CD4-positive, CD25-positive, alpha-beta regulatory T cell (primary cell): ENCODE measurements around the gene CBFA2T3. TPM values are rescaled to one million over a fixed set of nuclear protein-coding genes. Genes with fewer than 3 reads are reported as not detected.

Experiments used
- ATAC-seq, 2 donors: fragments of 150-1000 bp; cut with Tn5 transposase; one replicate each; pipeline ENCODE4 v1.10.0; 2021; ENCODE audit warnings: low read depth in 2 of 2, moderate number of reproducible peaks in 2 of 2, moderate library complexity in 1 of 2
- DNase-seq, 3 donors: peaks; one replicate each; pipeline versions ENCODE4 v3.0.0 to v3.0.0-alpha.2; 2012 to 2022; ENCODE audit warnings: mixed read lengths in 1 of 3
- H3K27ac ChIP-seq: one replicate; pipeline ENCODE4 v1.7.0; 2013; ENCODE audit warnings: mild to moderate bottlenecking, low read length; ENCODE audit not compliant: insufficient read depth, poor library complexity, severe bottlenecking
- H3K27me3 ChIP-seq: one replicate; pipeline ENCODE4 v1.7.0; 2013; ENCODE audit warnings: low read length; ENCODE audit not compliant: control insufficient read depth, insufficient read depth
- H3K36me3 ChIP-seq: one replicate; pipeline ENCODE4 v1.7.0; 2013; ENCODE audit warnings: mild to moderate bottlenecking, low read length, moderate library complexity; ENCODE audit not compliant: control insufficient read depth, insufficient read depth
- H3K4me1 ChIP-seq: 2 replicates; pipeline ENCODE4 v1.7.0; 2013; ENCODE audit warnings: mild to moderate bottlenecking, low read length; ENCODE audit not compliant: insufficient read depth, control insufficient read depth, poor library complexity, severe bottlenecking
- H3K4me3 ChIP-seq: one replicate; pipeline ENCODE4 v1.7.0; 2013; ENCODE audit warnings: low read depth, mild to moderate bottlenecking, low read length, moderate library complexity
- H3K9me3 ChIP-seq, 2 experiments: 1 replicate in 1 of 2; 2 replicates in 1 of 2; pipeline ENCODE4 v1.7.0; 2013; ENCODE audit warnings: low read length in 2 of 2, mild to moderate bottlenecking in 1 of 2, moderate library complexity in 1 of 2; ENCODE audit not compliant: control insufficient read depth in 2 of 2
- H3K27ac Mint-ChIP-seq, 3 donors: one replicate each; pipeline ENCODE4 v1.8.0; 2020 to 2022; ENCODE audit warnings: mild to moderate bottlenecking in 3 of 3, mixed read lengths in 3 of 3, moderate library complexity in 2 of 3
- H3K27me3 Mint-ChIP-seq: one replicate; pipeline ENCODE4 v1.8.0; 2022; ENCODE audit warnings: mild to moderate bottlenecking, mixed read lengths
- H3K36me3 Mint-ChIP-seq: one replicate; pipeline ENCODE4 v1.8.0; 2020; ENCODE audit warnings: mixed read lengths
- H3K4me1 Mint-ChIP-seq, 4 donors: one replicate each; pipeline ENCODE4 v1.8.0; 2020 to 2022; ENCODE audit warnings: mixed read lengths in 4 of 4, mild to moderate bottlenecking in 1 of 4
- H3K4me3 Mint-ChIP-seq, 4 donors: one replicate each; pipeline ENCODE4 v1.8.0; 2020 to 2022; ENCODE audit warnings: mild to moderate bottlenecking in 4 of 4, mixed read lengths in 4 of 4, moderate library complexity in 3 of 4
- H3K9me3 Mint-ChIP-seq, 7 donors: one replicate each; pipeline ENCODE4 v1.8.0; 2020 to 2022; ENCODE audit warnings: mixed read lengths in 7 of 7, mild to moderate bottlenecking in 3 of 7, moderate library complexity in 2 of 7
- polyA plus RNA-seq, 4 donors: library from polyadenylated mRNA; unstranded; fragments of 300-500 nt; fragmentation: Illumina TruSeq; gene quantifications; one replicate each; pipeline ENCODE4 v1.2.3, GENCODE V29; 2021
- total RNA-seq: library from RNA; stranded (reverse); gene quantifications from one replicate; pipeline ENCODE4 v1.2.3, GENCODE V29; 2022

The CBFA2T3 gene
- total and polyA plus RNA-seq, 5 donors from 2014 or later = 0.25 to 1.3 TPM; not detected in 3

GRCh38 chr16:88915639-88916327 is 61.2 kb downstream of the CBFA2T3 start:
- Histone ChIP-seq H3K4me3 (no peak overlapping the region), H3K9me3 (no peaks in the 10 kb centered on the region), H3K27me3 (no peaks in the 10 kb centered on the region), H3K27ac (no peak overlapping the region), H3K36me3 (no peaks in the 10 kb centered on the region), H3K4me1 (peaks cover 3% of the 10 kb centered on the region)
- H3K36me3 Mint-ChIP-seq = no peaks in the 10 kb centered on the region
- peaks cover 0 to 3% (median 0%) of the 10 kb centered on the region in 4 donors for H3K4me1 Mint-ChIP-seq
- H3K9me3 Mint-ChIP-seq = no peaks in the 10 kb centered on the region
- no peak for DNase-seq
- no peak overlapping the region for H3K4me3 Mint-ChIP-seq
- peak overlapping the region in 1 of 3 donors; percentile 84 for H3K27ac Mint-ChIP-seq
- H3K27me3 Mint-ChIP-seq = no peaks in the 10 kb centered on the region
- no peak for ATAC-seq

GRCh38 chr16:88914750-88915368 is 62.1 kb downstream of the CBFA2T3 start:
- peaks cover 5% of the 10 kb centered on the region for H3K27me3 Mint-ChIP-seq
- H3K4me3 Mint-ChIP-seq = no peak overlapping the region
- no peaks in the 10 kb centered on the region for H3K9me3 Mint-ChIP-seq
- Histone ChIP-seq H3K27me3 (no peaks in the 10 kb centered on the region), H3K36me3 (no peaks in the 10 kb centered on the region), H3K27ac (no peak overlapping the region), H3K9me3 (no peaks in the 10 kb centered on the region), H3K4me3 (no peak overlapping the region), H3K4me1 (no peaks in the 10 kb centered on the region)
- no peaks in the 10 kb centered on the region for H3K36me3 Mint-ChIP-seq
- ATAC-seq (no peak), DNase-seq (no peak)
- no peaks in the 10 kb centered on the region for H3K4me1 Mint-ChIP-seq
- H3K27ac Mint-ChIP-seq = no peak overlapping the region

GRCh38 chr16:88913870-88914269 is 63.1 kb downstream of the CBFA2T3 start:
- DNase-seq (no peak), ATAC-seq (no peak)
- Mint-ChIP-seq H3K27me3 (peaks cover 5% of the 10 kb centered on the region), H3K36me3 (no peaks in the 10 kb centered on the region), H3K27ac (peak overlapping the region in 1 of 3 donors; percentile 43), H3K4me1 (no peaks in the 10 kb centered on the region), H3K9me3 (no peaks in the 10 kb centered on the region), H3K4me3 (no peak overlapping the region)
- Histone ChIP-seq H3K4me1 (no peaks in the 10 kb centered on the region), H3K36me3 (no peaks in the 10 kb centered on the region), H3K27me3 (no peaks in the 10 kb centered on the region), H3K9me3 (no peaks in the 10 kb centered on the region), H3K27ac (no peak overlapping the region), H3K4me3 (no peak overlapping the region)

GRCh38 chr16:88913001-88913612 is 63.9 kb downstream of the CBFA2T3 start:
- no peaks in the 10 kb centered on the region for H3K9me3 Mint-ChIP-seq
- DNase-seq (no peak), ATAC-seq (no peak)
- no peaks in the 10 kb centered on the region for H3K36me3 Mint-ChIP-seq
- Histone ChIP-seq H3K27ac (no peak overlapping the region), H3K4me3 (no peak overlapping the region), H3K4me1 (no peaks in the 10 kb centered on the region), H3K27me3 (no peaks in the 10 kb centered on the region), H3K36me3 (no peaks in the 10 kb centered on the region), H3K9me3 (no peaks in the 10 kb centered on the region)
- no peaks in the 10 kb centered on the region for H3K4me1 Mint-ChIP-seq
- H3K27ac Mint-ChIP-seq = no peak overlapping the region
- no peak overlapping the region for H3K4me3 Mint-ChIP-seq
- peaks cover 5% of the 10 kb centered on the region for H3K27me3 Mint-ChIP-seq

- no peak overlapping the region for H3K4me3 Mint-ChIP-seq
Observed at GRCh38 chr16:88912556-88912955, 64.5 kb downstream of the CBFA2T3 start.

GRCh38 chr16:88911946-88912310 is 65.1 kb downstream of the CBFA2T3 start:
- Mint-ChIP-seq H3K36me3 (no peaks in the 10 kb centered on the region), H3K27ac (no peak overlapping the region), H3K4me1 (no peaks in the 10 kb centered on the region), H3K9me3 (no peaks in the 10 kb centered on the region), H3K4me3 (no peak overlapping the region), H3K27me3 (peaks cover 5% of the 10 kb centered on the region)
- DNase-seq (no peak), ATAC-seq (no peak)
- Histone ChIP-seq H3K9me3 (no peaks in the 10 kb centered on the region), H3K4me3 (no peak overlapping the region), H3K27ac (no peak overlapping the region), H3K27me3 (no peaks in the 10 kb centered on the region), H3K36me3 (no peaks in the 10 kb centered on the region), H3K4me1 (no peaks in the 10 kb centered on the region)

More at GRCh38 chr16:88912556-88912955, 64.5 kb downstream of the CBFA2T3 start:
- Mint-ChIP-seq H3K4me1 (no peaks in the 10 kb centered on the region), H3K9me3 (no peaks in the 10 kb centered on the region), H3K36me3 (no peaks in the 10 kb centered on the region), H3K27me3 (peaks cover 5% of the 10 kb centered on the region), H3K27ac (no peak overlapping the region)
- H3K27me3 ChIP-seq = no peaks in the 10 kb centered on the region
- no peak for DNase-seq
- no peaks in the 10 kb centered on the region for H3K4me1 ChIP-seq
- H3K27ac ChIP-seq = no peak overlapping the region
- no peak overlapping the region for H3K4me3 ChIP-seq
- ATAC-seq = no peak
- no peaks in the 10 kb centered on the region for H3K36me3 ChIP-seq
- H3K9me3 ChIP-seq = no peaks in the 10 kb centered on the region

GRCh38 chr16:88911136-88911945 is 65.7 kb downstream of the CBFA2T3 start:
- H3K4me1 ChIP-seq = no peaks in the 10 kb centered on the region
- H3K4me3 ChIP-seq = no peak overlapping the region
- H3K36me3 ChIP-seq = no peaks in the 10 kb centered on the region
- H3K9me3 ChIP-seq = no peaks in the 10 kb centered on the region
- no peaks in the 10 kb centered on the region for H3K27me3 ChIP-seq
- no peaks in the 10 kb centered on the region for H3K36me3 Mint-ChIP-seq
- peak overlapping the region in 1 of 3 donors; percentile 26 for H3K27ac Mint-ChIP-seq
- ATAC-seq (no peak), DNase-seq (no peak)
- H3K4me1 Mint-ChIP-seq = no peaks in the 10 kb centered on the region
- no peaks in the 10 kb centered on the region for H3K9me3 Mint-ChIP-seq
- H3K4me3 Mint-ChIP-seq = no peak overlapping the region
- H3K27ac ChIP-seq = no peak overlapping the region
- peaks cover 5% of the 10 kb centered on the region for H3K27me3 Mint-ChIP-seq
